HUES48 (cell line): ENCODE data around the gene PSD2.

ENCODE experiments used
- H3K27ac ChIP-seq: one replicate; pipeline ENCODE4 v1.7.0; 2013; ENCODE audit warnings: low read depth, low read length, inconsistent platforms
- H3K27me3 ChIP-seq: 2 replicates; pipeline ENCODE4 v1.6.1; 2013; ENCODE audit warnings: mild to moderate bottlenecking, low read length; ENCODE audit not compliant: control insufficient read depth, insufficient read depth
- H3K36me3 ChIP-seq: 2 replicates; pipeline ENCODE4 v1.6.1; 2013; ENCODE audit warnings: low read length; ENCODE audit not compliant: control insufficient read depth, insufficient read depth
- H3K4me1 ChIP-seq: 2 replicates; pipeline ENCODE4 v1.6.1; 2013; ENCODE audit warnings: mild to moderate bottlenecking, low read length; ENCODE audit not compliant: control insufficient read depth, insufficient read depth
- H3K4me3 ChIP-seq: 2 replicates; pipeline ENCODE4 v1.5.1; 2013; ENCODE audit warnings: mild to moderate bottlenecking, low read depth, low read length
- H3K9ac ChIP-seq: 2 replicates; pipeline ENCODE4 v1.6.1; 2013; ENCODE audit warnings: mild to moderate bottlenecking, low read depth, low read length, moderate library complexity
- H3K9me3 ChIP-seq: 2 replicates; pipeline ENCODE4 v1.6.1; 2013; ENCODE audit warnings: low read length; ENCODE audit not compliant: control insufficient read depth, insufficient read depth

PSD2 gene

DNA sequence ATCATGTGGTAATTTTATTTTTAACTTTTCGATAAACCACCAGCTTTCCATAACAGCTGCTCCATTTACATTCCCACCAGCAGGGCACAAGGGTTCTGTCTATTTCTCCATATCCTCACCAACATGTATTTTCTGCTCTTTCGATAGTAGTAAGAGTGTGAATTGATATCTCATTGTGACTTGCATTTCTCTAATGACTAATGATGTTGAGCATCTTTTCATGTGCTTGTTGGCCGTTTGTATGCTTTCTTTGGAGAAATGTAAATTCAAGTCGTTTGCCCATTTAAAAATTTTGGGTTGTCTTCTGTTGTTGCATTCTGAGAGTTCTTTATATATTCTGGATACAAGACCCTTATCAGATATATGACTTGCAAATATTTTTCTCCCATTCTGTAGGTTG lies 45.9 kb downstream of the PSD2 start:
- H3K9me3 ChIP-seq = no peaks in the 10 kb centered on the region
- peaks cover 21% of the 10 kb centered on the region for H3K27me3 ChIP-seq
- no peaks in the 10 kb centered on the region for H3K36me3 ChIP-seq
- no peak overlapping the region for H3K4me3 ChIP-seq
- H3K9ac ChIP-seq = no peak overlapping the region
- H3K27ac ChIP-seq = no peak overlapping the region
- H3K4me1 ChIP-seq = no peaks in the 10 kb centered on the region

DNA sequence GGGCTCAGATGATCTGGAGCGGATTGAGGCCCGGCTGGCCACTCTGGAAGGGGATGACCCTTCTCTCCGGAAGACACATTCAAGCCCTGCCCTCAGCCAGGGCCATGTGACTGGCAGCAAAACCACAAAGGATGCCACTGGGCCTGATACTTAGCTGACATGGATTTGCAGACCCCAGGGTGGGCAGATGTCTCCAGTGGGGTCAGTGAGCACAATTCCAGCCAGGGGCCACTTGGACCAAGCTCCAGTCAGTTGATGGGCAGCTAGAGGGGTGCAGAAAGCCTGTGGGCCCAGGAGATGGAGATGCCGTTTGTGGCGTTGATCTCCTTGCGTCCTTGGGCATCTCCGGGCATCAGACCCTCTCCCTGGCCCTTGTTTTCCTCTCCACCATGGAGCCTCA lies 46.7 kb downstream of the PSD2 start:
- Histone ChIP-seq H3K9me3 (no peaks in the 10 kb centered on the region), H3K27ac (no peak overlapping the region), H3K4me1 (no peaks in the 10 kb centered on the region), H3K36me3 (no peaks in the 10 kb centered on the region), H3K4me3 (no peak overlapping the region), H3K27me3 (peaks cover 29% of the 10 kb centered on the region), H3K9ac (no peak overlapping the region)

DNA sequence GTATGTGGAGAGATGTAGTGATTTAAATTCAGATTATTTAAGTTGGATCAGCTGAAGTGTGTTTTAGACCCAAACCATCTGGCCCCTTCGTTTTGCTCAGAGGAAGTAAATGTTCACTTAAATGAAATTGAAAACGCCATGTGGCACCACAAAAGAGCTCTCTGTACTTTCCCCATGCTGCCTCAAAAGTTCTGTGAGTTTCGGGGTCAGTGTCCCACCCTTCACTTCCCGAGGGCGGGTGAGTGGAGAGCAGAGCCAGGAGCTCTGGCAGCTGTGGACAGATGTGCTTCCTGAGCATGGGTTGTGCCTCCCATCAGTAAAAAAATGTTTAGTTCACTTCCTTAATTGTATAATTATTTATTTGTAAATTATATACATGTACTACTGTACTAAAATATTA lies 48.4 kb downstream of the PSD2 start:
- H3K36me3 ChIP-seq = no peaks in the 10 kb centered on the region
- no peaks in the 10 kb centered on the region for H3K9me3 ChIP-seq
- peaks cover 40% of the 10 kb centered on the region for H3K27me3 ChIP-seq
- no peak overlapping the region for H3K27ac ChIP-seq
- H3K4me1 ChIP-seq = 0 out of 2 replicates have a peak, but pooled peaks cover 3% of the 10 kb centered on the region
- H3K9ac ChIP-seq = no peak overlapping the region
- H3K4me3 ChIP-seq = no peak overlapping the region

DNA sequence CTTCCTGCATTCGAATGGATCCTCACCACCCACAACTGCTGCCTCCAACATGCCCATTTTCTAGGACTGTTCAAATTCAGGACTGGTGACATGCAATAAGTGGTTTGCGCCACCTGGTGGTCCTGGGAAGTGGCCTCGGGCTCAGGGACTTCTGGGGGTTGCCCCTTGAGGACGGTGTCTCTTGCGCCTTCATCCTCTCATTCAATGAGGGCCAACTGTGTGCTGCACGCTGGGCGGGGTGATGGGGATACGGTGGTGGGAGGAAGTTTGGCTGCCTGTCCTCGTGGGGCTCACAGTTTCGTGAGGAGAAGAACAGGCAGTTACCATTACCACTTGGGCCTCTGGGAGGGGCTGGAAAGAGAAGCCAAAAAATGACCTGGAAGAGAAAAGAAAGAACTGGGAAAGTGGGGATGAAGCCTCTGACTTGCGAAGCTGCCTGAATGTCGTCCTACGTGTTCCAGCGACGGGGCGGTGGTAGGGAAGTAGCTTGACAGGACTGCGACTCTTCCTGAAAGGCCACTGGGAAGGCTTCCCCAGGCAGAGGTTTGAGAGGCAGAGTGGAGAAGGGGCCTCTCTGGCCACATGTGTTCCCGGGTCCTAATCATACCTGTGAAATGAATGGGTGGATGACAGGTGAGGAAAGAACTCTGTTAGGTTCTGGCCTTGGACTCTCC lies 49.0 kb downstream of the PSD2 start:
- Histone ChIP-seq H3K9me3 (no peaks in the 10 kb centered on the region), H3K36me3 (no peaks in the 10 kb centered on the region), H3K27ac (no peak overlapping the region), H3K9ac (no peak overlapping the region), H3K4me1 (0 out of 2 replicates have a peak, but pooled peaks cover 3% of the 10 kb centered on the region), H3K27me3 (peaks cover 46% of the 10 kb centered on the region), H3K4me3 (no peak overlapping the region)

DNA sequence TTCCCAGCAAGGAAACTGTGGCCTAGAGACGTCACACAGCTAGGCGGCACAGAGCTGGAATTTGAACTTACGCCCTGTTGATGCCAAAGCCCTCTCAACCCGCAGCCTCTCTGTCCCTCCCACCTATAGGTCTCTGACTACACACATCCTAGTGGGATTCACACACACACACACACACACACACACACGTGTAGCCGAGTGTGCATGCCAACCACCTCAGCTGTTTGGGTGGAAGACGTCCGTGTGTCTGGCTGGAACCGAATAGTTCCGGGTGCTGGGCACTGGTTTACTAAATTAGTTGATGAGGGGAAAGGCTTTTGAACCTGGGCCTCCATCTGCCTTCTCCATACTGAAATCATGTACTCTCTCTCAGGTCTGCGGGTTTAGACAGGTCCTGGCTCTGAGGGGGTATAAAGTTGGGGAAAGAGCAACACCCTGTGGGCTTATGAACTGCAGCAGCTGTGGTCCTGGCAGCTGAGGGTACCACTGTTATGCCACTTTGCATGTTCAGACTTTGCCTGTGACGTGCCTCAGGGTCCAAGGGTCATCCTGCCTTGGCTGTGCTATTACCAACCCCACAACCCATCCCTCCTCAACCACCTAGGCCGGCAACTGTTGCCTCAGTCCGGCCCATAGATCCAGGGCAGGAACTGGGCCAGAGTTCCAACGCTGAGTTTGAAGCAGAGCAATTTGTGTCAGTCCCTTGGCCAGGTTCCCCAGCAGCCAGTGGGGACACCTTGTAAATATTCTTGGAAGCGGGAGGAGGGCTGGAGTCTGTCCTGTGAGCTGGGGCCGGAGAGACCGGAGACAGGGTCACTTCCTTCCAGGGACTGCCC lies 50.5 kb downstream of the PSD2 start:
- Histone ChIP-seq H3K4me3 (no peak overlapping the region), H3K9ac (no peak overlapping the region), H3K27me3 (peaks cover 56% of the 10 kb centered on the region), H3K4me1 (0 out of 2 replicates have a peak, but pooled peaks cover 3% of the 10 kb centered on the region), H3K36me3 (no peaks in the 10 kb centered on the region), H3K27ac (no peak overlapping the region), H3K9me3 (no peaks in the 10 kb centered on the region)

DNA sequence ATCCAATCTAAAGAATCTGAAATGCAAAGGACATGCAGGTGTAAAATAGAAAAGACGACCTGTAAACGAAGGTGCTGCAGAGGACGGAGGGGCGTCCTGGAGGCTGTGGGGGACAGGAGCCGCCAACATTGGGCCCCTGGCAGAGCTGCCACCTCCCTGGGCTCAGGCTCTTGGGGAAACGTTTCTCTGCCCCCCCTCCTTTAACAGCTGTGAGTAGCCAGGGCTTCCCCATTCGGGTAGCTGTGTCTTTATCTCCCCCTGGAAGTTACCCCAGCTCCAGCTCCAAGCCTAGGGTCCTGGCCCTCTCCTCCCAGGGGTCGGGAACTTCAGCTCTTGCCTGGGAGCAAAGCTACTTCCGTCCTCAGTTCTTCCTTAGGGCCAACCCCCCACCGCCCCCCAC lies 51.5 kb downstream of the PSD2 start:
- no peaks in the 10 kb centered on the region for H3K9me3 ChIP-seq
- H3K4me1 ChIP-seq = 0 out of 2 replicates have a peak, but pooled peaks cover 3% of the 10 kb centered on the region
- H3K9ac ChIP-seq = no peak overlapping the region
- H3K27ac ChIP-seq = no peak overlapping the region
- peaks cover 56% of the 10 kb centered on the region for H3K27me3 ChIP-seq
- H3K4me3 ChIP-seq = no peak overlapping the region
- H3K36me3 ChIP-seq = no peaks in the 10 kb centered on the region

DNA sequence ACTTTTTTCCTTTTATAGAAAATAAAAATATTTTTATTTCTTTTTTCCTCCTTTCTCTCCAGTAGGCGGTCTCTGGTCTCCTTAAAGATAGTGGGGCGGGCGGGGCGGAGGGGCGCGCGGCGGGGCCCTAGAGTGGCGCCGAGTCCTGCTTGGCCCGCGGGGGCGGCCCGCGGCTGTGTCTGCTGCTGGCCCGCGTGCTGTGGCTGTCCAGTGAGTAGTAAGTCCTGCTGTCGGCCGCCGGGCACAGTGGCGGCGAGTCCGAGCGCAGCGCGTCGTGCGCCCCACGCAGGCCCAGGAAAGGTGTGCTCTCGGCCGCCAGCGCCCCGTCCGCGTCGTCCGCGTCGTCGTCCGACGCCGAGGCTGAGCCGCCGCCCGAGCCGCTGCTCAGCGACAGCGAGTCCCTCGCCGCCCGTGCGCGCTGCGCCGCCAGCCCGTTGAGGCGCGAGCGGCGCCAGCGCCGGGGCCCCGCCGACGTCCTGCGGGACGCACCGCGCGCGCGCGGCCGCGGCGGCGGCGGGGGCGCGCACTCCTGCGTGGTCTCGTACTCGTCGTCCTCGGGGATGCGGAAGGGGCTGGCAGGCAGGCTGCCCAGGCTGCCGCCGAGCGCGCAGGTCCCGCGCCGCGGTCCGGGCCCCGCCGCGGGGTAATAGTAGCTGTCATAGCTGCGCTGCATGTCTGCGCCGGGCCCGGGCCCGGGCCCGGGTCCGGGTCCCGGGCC lies 52.3 kb downstream of the PSD2 start:
- Histone ChIP-seq H3K27ac (no peak overlapping the region), H3K27me3 (peaks cover 56% of the 10 kb centered on the region), H3K36me3 (no peaks in the 10 kb centered on the region), H3K4me3 (peak overlapping the region; percentile 62), H3K9ac (no peak overlapping the region), H3K4me1 (0 out of 2 replicates have a peak, but pooled peaks cover 3% of the 10 kb centered on the region), H3K9me3 (no peaks in the 10 kb centered on the region)

DNA sequence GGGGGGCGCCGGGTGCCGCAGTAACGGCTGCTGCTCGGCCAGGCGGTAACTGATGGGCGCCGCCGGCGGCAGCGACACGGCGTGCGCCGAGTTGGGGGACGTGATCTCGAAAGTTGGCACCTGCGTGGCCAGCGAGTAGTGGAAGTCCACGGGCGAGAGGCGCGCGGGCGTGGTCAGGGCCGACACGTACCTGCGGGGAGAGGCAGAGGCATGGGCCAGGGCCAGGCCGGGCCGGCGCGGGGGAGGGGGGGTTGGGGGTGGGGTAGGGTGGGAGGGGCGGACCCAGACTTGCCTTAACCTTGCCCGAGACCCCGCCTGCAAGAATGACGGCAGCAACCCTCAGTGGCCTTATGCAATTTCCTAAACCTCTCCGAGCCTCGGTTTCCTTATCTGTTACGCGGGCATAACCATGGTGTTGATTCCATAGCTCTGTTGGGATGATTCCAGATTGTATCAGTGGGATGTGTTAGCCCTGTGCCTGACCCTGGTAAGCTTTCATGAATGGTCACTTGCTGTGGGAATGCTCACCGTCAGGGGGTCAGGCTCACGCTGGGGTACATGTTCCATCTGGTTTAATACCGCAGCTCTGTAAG lies 53.0 kb downstream of the PSD2 start:
- Histone ChIP-seq H3K27ac (no peak overlapping the region), H3K9ac (no peak overlapping the region), H3K4me3 (peak overlapping the region; percentile 62), H3K4me1 (0 out of 2 replicates have a peak, but pooled peaks cover 3% of the 10 kb centered on the region), H3K27me3 (peaks cover 56% of the 10 kb centered on the region), H3K36me3 (no peaks in the 10 kb centered on the region), H3K9me3 (no peaks in the 10 kb centered on the region)

DNA sequence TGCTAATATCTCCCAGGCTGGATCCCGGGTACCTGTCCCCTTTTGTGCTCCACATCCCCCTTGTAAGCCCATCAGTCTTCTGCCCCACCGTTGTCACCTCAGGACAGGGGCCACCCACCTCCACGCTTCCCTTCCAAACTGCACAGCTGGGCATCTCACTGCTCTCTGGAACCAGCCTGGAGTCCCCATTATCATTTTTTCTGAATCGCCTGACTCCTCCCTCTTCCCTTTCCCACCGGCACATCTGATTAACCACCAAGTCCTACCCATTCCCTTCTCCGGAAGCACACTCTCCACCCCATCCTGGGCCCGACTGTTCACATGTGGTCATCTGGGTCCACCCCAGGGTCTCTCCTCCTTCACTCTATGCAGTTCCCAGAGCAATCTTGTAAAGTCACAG lies 53.9 kb downstream of the PSD2 start:
- H3K9ac ChIP-seq = no peak overlapping the region
- H3K27ac ChIP-seq = no peak overlapping the region
- 0 out of 2 replicates have a peak, but pooled peaks cover 3% of the 10 kb centered on the region for H3K4me1 ChIP-seq
- no peaks in the 10 kb centered on the region for H3K36me3 ChIP-seq
- peaks cover 55% of the 10 kb centered on the region for H3K27me3 ChIP-seq
- no peaks in the 10 kb centered on the region for H3K9me3 ChIP-seq
- no peak overlapping the region for H3K4me3 ChIP-seq

DNA sequence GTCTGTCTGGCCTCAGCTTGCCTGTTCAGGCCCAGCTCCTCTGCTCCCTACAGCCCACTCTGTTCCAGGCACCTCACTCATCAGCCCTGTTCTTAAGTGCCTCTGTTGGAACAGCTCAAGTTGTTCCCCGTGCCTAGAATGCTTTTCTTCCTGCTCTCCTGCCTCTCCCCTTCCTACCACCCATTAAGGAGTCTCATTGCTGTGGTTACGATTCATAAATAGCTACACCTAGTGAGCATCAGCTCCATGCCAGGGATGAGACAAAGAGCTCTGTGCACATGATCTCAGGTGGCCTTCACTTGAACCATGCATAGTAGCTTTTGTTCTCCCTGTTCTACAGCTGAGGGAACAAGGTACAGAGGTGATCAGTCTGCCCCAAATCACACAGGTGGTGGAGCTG lies 54.3 kb downstream of the PSD2 start:
- Histone ChIP-seq H3K27ac (no peak overlapping the region), H3K27me3 (peaks cover 51% of the 10 kb centered on the region), H3K9ac (no peak overlapping the region), H3K36me3 (no peaks in the 10 kb centered on the region), H3K9me3 (no peaks in the 10 kb centered on the region), H3K4me1 (0 out of 2 replicates have a peak, but pooled peaks cover 3% of the 10 kb centered on the region), H3K4me3 (no peak overlapping the region)
